ENCODE data around the gene OR10H1.
A peak's percentile ranks its signal among the peaks of the same experiment; 100 is the strongest.
"Not testable (repeated sequence)": the region's sequence is repeated elsewhere in the genome, so short reads cannot be mapped to it uniquely, and the experiment has no call there.

The OR10H1 gene

GRCh38 chr19:15828611-15829305 lies 13.3 kb upstream of the OR10H1 start:
- DNase-seq: not testable (repeated sequence)

- no peak for DNase-seq
Observed at GRCh38 chr19:15828121-15828610, 12.7 kb upstream of the OR10H1 start.

- no peak for DNase-seq
Observed at GRCh38 chr19:15825753-15826152, 10.3 kb upstream of the OR10H1 start.

- no peak for DNase-seq
Observed at GRCh38 chr19:15820646-15821045, 5.2 kb upstream of the OR10H1 start.

- no peak for DNase-seq
Observed at GRCh38 chr19:15813916-15814315, 1.5 kb downstream of the OR10H1 start.

- no peak for DNase-seq
Observed at GRCh38 chr19:15812060-15812722, 3.3 kb downstream of the OR10H1 start.

- no peak for DNase-seq
Observed at GRCh38 chr19:15811476-15811875, 4.0 kb downstream of the OR10H1 start.

GRCh38 chr19:15810335-15810734 lies 5.1 kb downstream of the OR10H1 start:
- no peak for DNase-seq

- DNase-seq: not testable (repeated sequence)
Observed at GRCh38 chr19:15794279-15794678, 21.2 kb downstream of the OR10H1 start.

GRCh38 chr19:15790096-15790495 lies 25.4 kb downstream of the OR10H1 start:
- no peak for DNase-seq

GRCh38 chr19:15788594-15789270 lies 26.7 kb downstream of the OR10H1 start:
- DNase-seq: no peak

GRCh38 chr19:15787611-15788155 lies 27.8 kb downstream of the OR10H1 start, which contains the start of gene OR10H5:
Gene OR10H5, plus strand, starts transcription at chr19:15787661. Its CDS starts 6,388 bp downstream, at chr19:15794049.
- DNase-seq: no peak

GRCh38 chr19:15782896-15783295 lies 32.6 kb downstream of the OR10H1 start:
- DNase-seq: not testable (repeated sequence)

- DNase-seq: no peak
Observed at GRCh38 chr19:15782211-15782610, 33.3 kb downstream of the OR10H1 start.

GRCh38 chr19:15781661-15782060 lies 33.8 kb downstream of the OR10H1 start:
- DNase-seq: no peak

GRCh38 chr19:15780610-15781418 lies 34.6 kb downstream of the OR10H1 start:
- DNase-seq: peak in 1 of 2 donors; percentile 25

- DNase-seq: peak; percentile 81 to 85
Observed at GRCh38 chr19:15779756-15780476, 35.5 kb downstream of the OR10H1 start.

GRCh38 chr19:15776991-15777970 lies 38.2 kb downstream of the OR10H1 start:
- DNase-seq: no peak

- DNase-seq: no peak
Observed at GRCh38 chr19:15776264-15776663, 39.2 kb downstream of the OR10H1 start.

- no peak for DNase-seq
Observed at GRCh38 chr19:15775249-15775648, 40.2 kb downstream of the OR10H1 start.

Measured in hippocampal formation (tissue), 2 donors.